B cell (primary cell): ENCODE measurements around the gene FBXW5. TPM values are rescaled to one million over a fixed set of nuclear protein-coding genes. Genes with fewer than 3 reads are reported as not detected.

Source experiments
- ATAC-seq: fragments of 200-7000 bp; cut with Tn5 transposase; one replicate; pipeline ENCODE4 v1.10.0; 2021; ENCODE audit warnings: low read depth, mild to moderate bottlenecking, moderate number of reproducible peaks, moderate library complexity
- CTCF ChIA-PET: fragments of 350-600 bp; sonication (Branson Sonifier 250); formaldehyde crosslinking; loops from one replicate; lab custom pipeline; 2021; ENCODE audit warnings: antibody characterized with exemption, inconsistent platforms; lab: Charles Lee
- POLR2A ChIA-PET: fragments of 350-600 bp; sonication (Branson Sonifier 250); formaldehyde crosslinking; loops from one replicate; lab custom pipeline; 2021; ENCODE audit warnings: antibody characterized with exemption; lab: Charles Lee
- DNase-seq: peaks from one replicate; pipeline ENCODE4 v3.0.0; 2013
- H2AFZ ChIP-seq: 2 replicates; pipeline ENCODE4 v1.6.1; 2012; ENCODE audit warnings: mild to moderate bottlenecking, low read depth, low read length; ENCODE audit not compliant: insufficient read depth, poor library complexity, severe bottlenecking
- H3K27ac ChIP-seq, 2 donors: 1 replicate in 1 of 2; 2 replicates in 1 of 2; pipeline ENCODE4 v1.5.1; 2012 to 2013; ENCODE audit warnings: low read length in 2 of 2, mild to moderate bottlenecking in 2 of 2, moderate library complexity in 1 of 2
- H3K27me3 ChIP-seq, 4 experiments: fragments of 200-600 bp in 1 of 4; sonication (generic) in 1 of 4; replicated peaks in 1 of 4; 1 replicate in 2 of 4; 2 replicates in 2 of 4; pipeline versions ENCODE4 v1.6.1 to v1.7.0; 2013 to 2016; ENCODE audit warnings: low read length in 3 of 4, mild to moderate bottlenecking in 2 of 4, mixed read lengths in 1 of 4, moderate library complexity in 1 of 4; ENCODE audit not compliant: insufficient read depth in 4 of 4, control insufficient read depth in 3 of 4; ENCODE audit errors: control extremely low read depth in 1 of 4
- H3K36me3 ChIP-seq, 2 experiments: replicated peaks in 1 of 2; 1 replicate in 1 of 2; 2 replicates in 1 of 2; pipeline versions ENCODE4 v1.6.1 to v1.7.1; 2013; ENCODE audit warnings: low read length in 1 of 2; ENCODE audit not compliant: insufficient read depth in 2 of 2, control insufficient read depth in 1 of 2; ENCODE audit errors: control extremely low read depth in 1 of 2, extremely low read depth in 1 of 2
- H3K4me1 ChIP-seq, 2 donors: fragments of 200-600 bp in 1 of 2; sonication (generic) in 1 of 2; 1 replicate in 1 of 2; 2 replicates in 1 of 2; pipeline versions ENCODE4 v1.5.1 to v1.6.1; 2013 to 2017; ENCODE audit warnings: low read length in 2 of 2; ENCODE audit not compliant: control insufficient read depth in 2 of 2, insufficient read depth in 2 of 2
- H3K4me2 ChIP-seq: replicated peaks from 2 replicates; pipeline ENCODE3; 2012; ENCODE audit warnings: mild to moderate bottlenecking, low read depth, low read length; ENCODE audit not compliant: poor library complexity, severe bottlenecking
- H3K4me3 ChIP-seq, 5 experiments: fragments of 200-600 bp in 1 of 5; sonication (generic) in 1 of 5; 1 replicate in 3 of 5; 2 replicates in 2 of 5; pipeline versions ENCODE4 v1.5.1 to v1.7.0; 2011 to 2016; ENCODE audit warnings: low read length in 4 of 5, mild to moderate bottlenecking in 4 of 5, low read depth in 2 of 5, control low read depth in 1 of 5, moderate library complexity in 1 of 5; ENCODE audit not compliant: insufficient read depth in 1 of 5; ENCODE audit errors: control extremely low read depth in 1 of 5, extremely low read depth in 1 of 5
- H3K79me2 ChIP-seq: fragments of 200-600 bp; sonication (generic); one replicate; pipeline ENCODE4 v1.6.0; 2016; ENCODE audit warnings: low read length; ENCODE audit not compliant: control insufficient read depth, insufficient read depth
- H3K9ac ChIP-seq: fragments of 200-600 bp; sonication (generic); 2 replicates; pipeline ENCODE4 v1.6.1; 2017; ENCODE audit warnings: mild to moderate bottlenecking, low read length, moderate library complexity
- H3K9me3 ChIP-seq, 3 donors: one replicate each; pipeline versions ENCODE4 v1.6.1 to v1.7.1; 2013; ENCODE audit warnings: low read length in 2 of 3; ENCODE audit not compliant: control insufficient read depth in 2 of 3, insufficient read depth in 1 of 3; ENCODE audit errors: control extremely low read depth in 1 of 3
- H4K20me1 ChIP-seq: 2 replicates; pipeline ENCODE4 v1.6.0; 2012; ENCODE audit warnings: mild to moderate bottlenecking, low read length; ENCODE audit not compliant: insufficient read depth, control insufficient read depth, poor library complexity, severe bottlenecking
- H3K27ac Mint-ChIP-seq: one replicate; pipeline ENCODE4 v1.8.0; 2021; ENCODE audit warnings: mixed read lengths
- H3K27me3 Mint-ChIP-seq: one replicate; pipeline ENCODE4 v1.8.0; 2021; ENCODE audit warnings: mixed read lengths
- H3K4me1 Mint-ChIP-seq: one replicate; pipeline ENCODE4 v1.8.0; 2021; ENCODE audit warnings: mixed read lengths
- H3K4me3 Mint-ChIP-seq: one replicate; pipeline ENCODE4 v1.8.0; 2021; ENCODE audit warnings: mixed read lengths
- H3K9me3 Mint-ChIP-seq: one replicate; pipeline ENCODE4 v1.8.0; 2022; ENCODE audit warnings: mixed read lengths; ENCODE audit not compliant: insufficient read depth
- CTCF ChIP-seq: fragments of 200-600 bp; IDR thresholded peaks from one replicate; pipeline ENCODE4 v1.8.0; 2022; ENCODE audit warnings: antibody characterized with exemption, mild to moderate bottlenecking
- EZH2 ChIP-seq: IDR thresholded peaks from 2 replicates; pipeline ENCODE4 v1.6.1; 2012; ENCODE audit warnings: borderline replicate concordance, low read depth, mild to moderate bottlenecking, moderate library complexity, low read length; ENCODE audit not compliant: insufficient read depth, poor library complexity, severe bottlenecking
- WGBS: methylation state at CpG from one replicate; pipeline ENCODE4 v1.1.5; 2013; ENCODE audit warnings: missing lambda C conversion rate; ENCODE audit not compliant: insufficient coverage; 5-methylcytosine and 5-hydroxymethylcytosine counted together
- intact Hi-C: fragments of 100-400 bp; cut with micrococcal nuclease; formaldehyde crosslinking; loops from one replicate; pipeline ENCODE4 v1.10.0; 2022
- polyA plus RNA-seq: library from polyadenylated mRNA; depleted of rRNA; stranded (reverse); fragments of >200 nt; gene quantifications from 2 replicates; pipeline ENCODE4 v1.2.3, GENCODE V29; 2012
- total RNA-seq, 2 donors: library from RNA; stranded (reverse); fragments of 120-200 nt in 1 of 2; gene quantifications; 1 replicate in 1 of 2; 2 replicates in 1 of 2; pipeline versions ENCODE4 v1.2.3 to v1.2.4, GENCODE V29; 2013 to 2022

FBXW5 gene
- total and polyA plus RNA-seq, 2 donors (not counting 1 experiment from before 2014, with no cell fraction given), result 99.6 to 195 TPM

- Histone ChIP-seq H3K4me3 (no peak overlapping the region), H3K36me3 (no peaks in the 10 kb centered on the region), H4K20me1 (no peaks in the 10 kb centered on the region), H2AFZ (no peak overlapping the region), H3K9ac (no peak overlapping the region), H3K4me2 (no peak overlapping the region), H3K27me3 (peaks cover 0 to 2% (median 0%) of the 10 kb centered on the region in 4 experiments), H3K4me1 (peaks cover 8 to 10% of the 10 kb centered on the region in 2 donors), H3K79me2 (no peaks in the 10 kb centered on the region), H3K27ac (no peak overlapping the region), H3K9me3 (no peaks in the 10 kb centered on the region)
- POLR2A ChIA-PET, result no interaction called here
- intact Hi-C loops, result no loop called here
- TF ChIP-seq EZH2, result no peak
- no peak for TF ChIP-seq CTCF
- H3K27ac Mint-ChIP-seq, result no peak overlapping the region
- H3K27me3 Mint-ChIP-seq, result no peaks in the 10 kb centered on the region
- H3K4me3 Mint-ChIP-seq, result no peak overlapping the region
- DNase-seq, result no peak
- no peak for ATAC-seq
- 90% methylated on average over 18 of the region's 19 CpGs for WGBS
- CTCF ChIA-PET, result no interaction called here
- peaks cover 5% of the 10 kb centered on the region for H3K4me1 Mint-ChIP-seq
- H3K9me3 Mint-ChIP-seq, result no peaks in the 10 kb centered on the region
Observed at GRCh38 chr9:136953771-136954269, 9.3 kb upstream of the FBXW5 start.

DNA sequence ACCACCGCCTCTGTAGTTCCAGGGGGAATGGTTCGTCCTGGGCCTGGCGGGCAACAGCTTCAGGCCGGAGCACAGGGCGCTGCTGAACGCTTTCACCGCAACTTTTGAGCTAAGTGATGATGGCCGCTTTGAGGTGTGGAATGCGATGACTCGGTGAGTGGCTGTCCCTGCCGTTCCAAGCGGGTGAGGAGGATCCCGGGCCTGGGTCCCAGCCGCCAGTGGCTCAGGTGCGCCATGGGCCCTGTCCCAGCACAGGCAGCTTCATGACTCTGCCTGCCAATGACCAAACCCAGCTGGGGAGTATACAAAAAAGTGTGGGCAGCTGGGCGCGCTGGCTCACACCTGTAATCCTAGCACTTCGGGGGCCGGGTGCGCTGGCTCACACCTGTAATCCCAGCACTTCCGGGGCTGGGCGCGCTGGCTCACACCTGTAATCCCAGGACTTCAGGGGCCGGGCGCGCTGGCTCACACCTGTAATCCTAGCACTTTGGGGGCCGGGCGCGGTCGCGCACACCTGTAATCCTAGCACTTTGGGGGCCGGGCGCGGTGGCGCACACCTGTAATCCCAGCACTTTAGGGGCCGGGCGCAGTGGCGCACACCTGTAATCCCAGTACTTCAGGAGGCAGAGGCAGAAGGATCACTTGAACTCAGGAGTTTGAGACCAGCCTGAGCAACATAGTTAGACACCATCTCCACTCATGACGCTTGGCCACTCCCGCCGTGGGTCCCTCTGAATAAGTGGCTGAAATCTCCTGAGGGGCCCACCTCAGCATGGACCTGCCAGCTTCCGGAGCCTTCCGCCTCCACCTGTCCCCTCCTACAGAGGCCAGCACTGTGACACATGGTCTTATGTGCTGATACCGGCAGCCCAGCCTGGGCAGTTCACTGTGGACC, 8.6 kb upstream of the FBXW5 start:
- H3K4me3 Mint-ChIP-seq, result no peak overlapping the region
- H3K27ac Mint-ChIP-seq, result peak overlapping the region; percentile 59
- Histone ChIP-seq H3K4me2 (no peak overlapping the region), H3K36me3 (no peaks in the 10 kb centered on the region), H3K27ac (no peak overlapping the region), H3K4me1 (peaks cover 8 to 10% of the 10 kb centered on the region in 2 donors), H3K27me3 (peaks cover 0 to 2% (median 0%) of the 10 kb centered on the region in 4 experiments), H4K20me1 (no peaks in the 10 kb centered on the region), H3K9me3 (no peaks in the 10 kb centered on the region), H3K79me2 (no peaks in the 10 kb centered on the region), H3K9ac (no peak overlapping the region), H2AFZ (no peak overlapping the region), H3K4me3 (no peak overlapping the region)
- no peaks in the 10 kb centered on the region for H3K9me3 Mint-ChIP-seq
- POLR2A ChIA-PET, result no interaction called here
- intact Hi-C loops, result no loop called here
- peaks cover 6% of the 10 kb centered on the region for H3K4me1 Mint-ChIP-seq
- no peak for DNase-seq
- TF ChIP-seq EZH2 (no peak), CTCF (no peak)
- 94% methylated on average over 44 of the region's 44 CpGs for WGBS
- CTCF ChIA-PET, result no interaction called here
- no peaks in the 10 kb centered on the region for H3K27me3 Mint-ChIP-seq
- no peak for ATAC-seq
